Cardiac septum (tissue), 1 donor: ENCODE measurements around the gene NR5A1. TPM values are rescaled to one million over a fixed set of nuclear protein-coding genes. Genes with fewer than 3 reads are reported as not detected.

Experiments used
- DNase-seq: peaks from one replicate; pipeline ENCODE4 v3.0.0-alpha.2; 2020; ENCODE audit warnings: low spot score
- intact Hi-C: fragments of 100-400 bp; cut with DNase I; formaldehyde crosslinking; loops from one replicate; pipeline ENCODE4 v1.14.0; 2022
- total RNA-seq: library from RNA; stranded (reverse); fragmentation: NEBNext Ultra II Directional; extraction: Animal tissue kit (Norgen Biotek cat#: 25700); gene quantifications from one replicate; pipeline ENCODE4 v1.2.1, GENCODE V29; 2021
- donor health status: DM: no; HTN: no; CAD: no.

NR5A1 gene
- total RNA-seq, 1 donor from 2014 or later: not detected

GRCh38 chr9:124471761-124472160, 35.4 kb downstream of the NR5A1 start:
- intact Hi-C loops: no loop called here
- no peak for DNase-seq

GRCh38 chr9:124470726-124471125, 36.5 kb downstream of the NR5A1 start:
- no peak for DNase-seq
- intact Hi-C loops: no loop called here

GRCh38 chr9:124470306-124470705, 36.9 kb downstream of the NR5A1 start:
- intact Hi-C loops: no loop called here
- no peak for DNase-seq

- intact Hi-C loops: no loop called here
- DNase-seq: no peak
Measured at GRCh38 chr9:124469011-124469832, 38.0 kb downstream of the NR5A1 start.

GRCh38 chr9:124468061-124468740, 39.0 kb downstream of the NR5A1 start:
- DNase-seq: no peak

GRCh38 chr9:124467410-124468060, 39.7 kb downstream of the NR5A1 start:
- intact Hi-C loops: no loop called here
- no peak for DNase-seq

More at GRCh38 chr9:124468061-124468740, 39.0 kb downstream of the NR5A1 start:
- intact Hi-C loops: no loop called here

- intact Hi-C loops: no loop called here
- DNase-seq: no peak
Measured at GRCh38 chr9:124465736-124466135, 41.5 kb downstream of the NR5A1 start.

- DNase-seq: no peak
- intact Hi-C loops: no loop called here
Measured at GRCh38 chr9:124462739-124463138, 44.5 kb downstream of the NR5A1 start.

GRCh38 chr9:124458441-124458840, 48.8 kb downstream of the NR5A1 start:
- intact Hi-C loops: no loop called here
- peak; percentile 55 for DNase-seq

GRCh38 chr9:124457887-124458431, 49.2 kb downstream of the NR5A1 start:
- peak; percentile 57 for DNase-seq
- intact Hi-C loops: no loop called here

GRCh38 chr9:124457079-124457886, 49.9 kb downstream of the NR5A1 start:
- peak; percentile 73 for DNase-seq
- intact Hi-C loops: no loop called here

GRCh38 chr9:124456341-124457078, 50.7 kb downstream of the NR5A1 start:
- DNase-seq: peak; percentile 51
- intact Hi-C loops: no loop called here

GRCh38 chr9:124455820-124456219, 51.4 kb downstream of the NR5A1 start:
- DNase-seq: peak; percentile 41
- intact Hi-C loops: no loop called here

- DNase-seq: peak; percentile 53
- intact Hi-C loops: no loop called here
Measured at GRCh38 chr9:124454791-124455443, 52.3 kb downstream of the NR5A1 start.

- peak; percentile 54 for DNase-seq
- intact Hi-C loops: no loop called here
Measured at GRCh38 chr9:124454296-124454695, 52.9 kb downstream of the NR5A1 start.

- peak; percentile 33 for DNase-seq
Measured at GRCh38 chr9:124453586-124454191, 53.5 kb downstream of the NR5A1 start.

GRCh38 chr9:124452841-124453585, 54.2 kb downstream of the NR5A1 start:
- intact Hi-C loops: no loop called here
- DNase-seq: peak; percentile 56

More at GRCh38 chr9:124453586-124454191, 53.5 kb downstream of the NR5A1 start:
- intact Hi-C loops: no loop called here
